ENCODE data around the gene COPA. TPM values are rescaled to one million over a fixed set of nuclear protein-coding genes. Genes with fewer than 3 reads are reported as not detected.

COPA gene
- total and polyA plus RNA-seq, 2 donors (not counting 3 experiments of a cell fraction or from before 2014, with no cell fraction given) = 127 to 185 TPM

GRCh38 chr1:160377585-160378206, 34.6 kb upstream of the COPA start:
- H3K9me1 ChIP-seq (replicated peaks; ENCODE audit: control insufficient read depth, extremely low read depth, insufficient read depth, low read length) = no peaks in the 10 kb centered on the region
- H3K4me3 ChIP-seq (replicated peaks in 1 of 3; ENCODE audit: insufficient read depth in 1 of 3, low read depth in 1 of 3, low read length in 3 of 3) = no peak overlapping the region
- no peaks in the 10 kb centered on the region for H3K4me1 ChIP-seq (ENCODE audit: control insufficient read depth, extremely low read depth, insufficient read depth, low read length)
- no peaks in the 10 kb centered on the region for H3K9me3 ChIP-seq (replicated peaks; ENCODE audit: control insufficient read depth, insufficient read depth, low read length)
- H4K20me1 ChIP-seq (replicated peaks; ENCODE audit: control insufficient read depth, extremely low read depth, insufficient read depth, low read length) = no peaks in the 10 kb centered on the region
- no peak for FAIRE-seq
- H3K9ac ChIP-seq (replicated peaks; ENCODE audit: extremely low read depth, insufficient read depth, low read length) = no peak overlapping the region
- H3K27ac ChIP-seq (ENCODE audit: insufficient read depth, low read depth, low read length) = no peak overlapping the region
- POLR2A ChIA-PET = no interaction called here
- DNase-seq (ENCODE audit: low read depth, low spot score) = no peak
- intact Hi-C loops (cut with micrococcal nuclease) = no loop called here
- TF ChIP-seq MYC (IDR thresholded peaks at IDR 0.05; ENCODE audit: low read depth, low read length) (no peak), POLR2A (IDR thresholded peaks at IDR 0.05; ENCODE audit: low read depth, low read length) (no peak), POLR2AphosphoS5 (IDR thresholded peaks at IDR 0.05; ENCODE audit: insufficient read depth, low read depth, low read length) (no peak), EZH2 (IDR thresholded peaks at IDR 0.05; ENCODE audit: borderline replicate concordance, low read depth, low read length, severe bottlenecking) (no peak), MAX (IDR thresholded peaks at IDR 0.05; ENCODE audit: insufficient read depth, insufficient read length) (no peak), FOS (IDR thresholded peaks at IDR 0.05; ENCODE audit: borderline replicate concordance, insufficient read depth, low read length) (no peak), CTCF (IDR thresholded peaks at IDR 0.05; ENCODE audit: extremely low read depth in 1 of 2, insufficient read depth in 1 of 2, low read depth in 1 of 2, low read length in 2 of 2) (no peak), JUN (IDR thresholded peaks at IDR 0.05; ENCODE audit: borderline replicate concordance, insufficient read depth, insufficient read length, low read depth) (no peak), GATA2 (IDR thresholded peaks at IDR 0.05; ENCODE audit: insufficient read depth, insufficient read length, low read depth, low read length) (no peak)
- no TSS peak for BruUV-seq (replicated peaks)
- CTCF ChIA-PET = interaction anchor here (1.0 to 6.8 kb wide), 15 partner anchors 11 to 296 kb away, joined by 4 to 100 read pairs (median 14); partner anchors contain the start of genes ATP1A2, IGSF8, KCNJ9 and NHLH1
- H3K79me2 ChIP-seq (ENCODE audit: control insufficient read depth, insufficient read depth, low read length) = no peaks in the 10 kb centered on the region
- H3K4me2 ChIP-seq (ENCODE audit: insufficient read depth, low read length) = no peak overlapping the region
- no peaks in the 10 kb centered on the region for H3K36me3 ChIP-seq (ENCODE audit: control insufficient read depth in 2 of 2, extremely low read depth in 1 of 2, insufficient read depth in 2 of 2, low read length in 2 of 2)
- H2AFZ ChIP-seq (ENCODE audit: low read depth, low read length) = no peak overlapping the region
- dilution Hi-C loops (cut with MboI; ENCODE audit: extremely low pct_ligation_motif_present, low sequenced_read_pairs) = no loop called here
- peaks cover 23 to 26% of the 10 kb centered on the region in 2 experiments for H3K27me3 ChIP-seq (ENCODE audit: control insufficient read depth in 2 of 2, insufficient read depth in 2 of 2, low read length in 2 of 2)

Data from endothelial cell of umbilical vein (primary cell).